IMR-90 (cell line): ENCODE data around the gene LRRC8E. TPM values are rescaled to one million over a fixed set of nuclear protein-coding genes. Genes with fewer than 3 reads are reported as not detected.

Experiments used
- ATAC-seq: fragments of 200-7000 bp; cut with Tn5 transposase; 2 replicates; pipeline ENCODE4 v1.9.1; 2020; ENCODE audit warnings: low read depth, mild to moderate bottlenecking, moderate library complexity
- BruUV-seq: library from RNA; stranded (reverse); fragments of 400-500 nt; replicated peaks from 2 replicates; lab custom pipeline; 2021; lab: Mats Ljungman, UMichigan
- CTCF ChIA-PET: fragments of 300-600 bp; formaldehyde crosslinking; extraction: SDS; loops from one replicate; lab custom pipeline; 2021; ENCODE audit warnings: antibody characterized with exemption; lab: Yijun Ruan, JAX
- POLR2A ChIA-PET: fragments of 300-600 bp; sonication (Branson Sonifier 250); formaldehyde crosslinking; loops from one replicate; lab custom pipeline; 2022; ENCODE audit warnings: antibody characterized with exemption; ENCODE audit not compliant: unreplicated experiment; lab: Charles Lee
- DNase-seq: peaks from one replicate; pipeline ENCODE4 v3.0.0; 2013
- H2AFZ ChIP-seq: replicated peaks from 2 replicates; pipeline ENCODE3; 2013; ENCODE audit warnings: low read length, mild to moderate bottlenecking; ENCODE audit not compliant: poor library complexity
- H2AK5ac ChIP-seq: 2 replicates; pipeline ENCODE4 v1.6.1; 2013; ENCODE audit warnings: low read depth, low read length, inconsistent platforms
- H2AK9ac ChIP-seq: replicated peaks from 2 replicates; pipeline ENCODE3; 2013; ENCODE audit warnings: mild to moderate bottlenecking, low read depth, low read length, moderate library complexity; ENCODE audit not compliant: poor library complexity
- H2BK120ac ChIP-seq: 2 replicates; pipeline ENCODE4 v1.6.1; 2013; ENCODE audit warnings: low read depth, low read length, inconsistent platforms
- H2BK15ac ChIP-seq: 3 replicates; pipeline ENCODE4 v1.6.1; 2013; ENCODE audit warnings: low read depth, low read length, inconsistent platforms
- H2BK20ac ChIP-seq: 2 replicates; pipeline ENCODE4 v1.6.1; 2013; ENCODE audit warnings: low read depth, mild to moderate bottlenecking, inconsistent platforms, low read length, moderate library complexity
- H2BK5ac ChIP-seq: 2 replicates; pipeline ENCODE4 v1.6.1; 2013; ENCODE audit warnings: mild to moderate bottlenecking, low read depth, low read length, inconsistent platforms; ENCODE audit not compliant: poor library complexity, severe bottlenecking
- H3K14ac ChIP-seq: replicated peaks from 2 replicates; pipeline ENCODE4 v1.6.1; 2013; ENCODE audit warnings: low read depth, low read length, inconsistent platforms
- H3K18ac ChIP-seq: 2 replicates; pipeline ENCODE4 v1.6.1; 2013; ENCODE audit warnings: low read depth, low read length, control low read depth
- H3K23ac ChIP-seq: 2 replicates; pipeline ENCODE4 v1.6.1; 2013; ENCODE audit warnings: low read depth, low read length, inconsistent platforms
- H3K27ac ChIP-seq: 2 replicates; pipeline ENCODE4 v1.5.1; 2013; ENCODE audit warnings: mild to moderate bottlenecking, control low read depth, low read length; ENCODE audit not compliant: insufficient read depth
- H3K27me3 ChIP-seq: 2 replicates; pipeline ENCODE4 v1.6.1; 2013; ENCODE audit warnings: low read length; ENCODE audit not compliant: control insufficient read depth, insufficient read depth
- H3K36me3 ChIP-seq: 2 replicates; pipeline ENCODE4 v1.6.1; 2013; ENCODE audit warnings: low read length, mixed read lengths; ENCODE audit not compliant: control insufficient read depth, insufficient read depth
- H3K4ac ChIP-seq: 2 replicates; pipeline ENCODE4 v1.6.1; 2013; ENCODE audit warnings: low read depth, low read length, inconsistent platforms
- H3K4me1 ChIP-seq: 2 replicates; pipeline ENCODE4 v1.6.1; 2013; ENCODE audit warnings: low read length, mixed read lengths; ENCODE audit not compliant: control insufficient read depth, insufficient read depth
- H3K4me2 ChIP-seq: 2 replicates; pipeline ENCODE4 v1.6.1; 2013; ENCODE audit warnings: low read depth, mild to moderate bottlenecking, control low read depth, low read length, moderate library complexity
- H3K4me3 ChIP-seq: 2 replicates; pipeline ENCODE4 v1.5.1; 2013; ENCODE audit warnings: low read depth, mild to moderate bottlenecking, control low read depth, low read length, moderate library complexity; ENCODE audit not compliant: insufficient read depth
- H3K56ac ChIP-seq: 2 replicates; pipeline ENCODE4 v1.6.1; 2013; ENCODE audit warnings: low read length, inconsistent platforms; ENCODE audit not compliant: insufficient read depth; ENCODE audit errors: extremely low read depth
- H3K79me1 ChIP-seq, 2 experiments: 2 replicates each; pipeline ENCODE4 v1.6.1; 2013; ENCODE audit warnings: low read length in 2 of 2, inconsistent platforms in 1 of 2, low read depth in 1 of 2
- H3K9ac ChIP-seq: 2 replicates; pipeline ENCODE4 v1.6.1; 2013; ENCODE audit warnings: low read depth, low read length, control low read depth
- H3K9me1 ChIP-seq: 2 replicates; pipeline ENCODE4 v1.6.1; 2013; ENCODE audit warnings: low read length, inconsistent platforms; ENCODE audit not compliant: insufficient read depth
- H3K9me3 ChIP-seq: 2 replicates; pipeline ENCODE4 v1.6.1; 2013; ENCODE audit warnings: low read length; ENCODE audit not compliant: control insufficient read depth, insufficient read depth
- H4K20me1 ChIP-seq: 2 replicates; pipeline ENCODE4 v1.6.1; 2013; ENCODE audit warnings: low read length, inconsistent platforms; ENCODE audit not compliant: insufficient read depth
- H4K5ac ChIP-seq: 2 replicates; pipeline ENCODE4 v1.6.1; 2013; ENCODE audit warnings: mild to moderate bottlenecking, low read depth, low read length, control low read depth
- H4K8ac ChIP-seq, 2 experiments: 2 replicates each; pipeline ENCODE4 v1.6.1; 2013; ENCODE audit warnings: low read depth in 2 of 2, low read length in 2 of 2, control low read depth in 1 of 2, inconsistent platforms in 1 of 2
- H4K91ac ChIP-seq: 2 replicates; pipeline ENCODE4 v1.6.1; 2013; ENCODE audit warnings: low read depth, low read length, inconsistent platforms; ENCODE audit not compliant: insufficient read depth
- BHLHE40 ChIP-seq: fragments of 150-350 bp; IDR thresholded peaks from 2 replicates; pipeline ENCODE4 v1.6.1; 2016; ENCODE audit warnings: mild to moderate bottlenecking, low read depth, low read length
- CEBPB ChIP-seq: IDR thresholded peaks from 2 replicates; pipeline ENCODE4 v1.6.1; 2012; ENCODE audit warnings: low read depth, low read length, improper control_type of control experiment
- CHD1 ChIP-seq: IDR thresholded peaks from 2 replicates; pipeline ENCODE4 v1.6.1; 2012; ENCODE audit warnings: low read depth, low read length, improper control_type of control experiment
- CTCF ChIP-seq: conservative IDR thresholded peaks from 2 replicates; pipeline ENCODE4 v1.5.1; 2012; ENCODE audit warnings: mild to moderate bottlenecking, low read depth, low read length, improper control_type of control experiment
- ELK1 ChIP-seq: fragments of 150-350 bp; IDR thresholded peaks from 2 replicates; pipeline ENCODE4 v1.6.1; 2016; ENCODE audit warnings: low read depth, mild to moderate bottlenecking, low read length, moderate library complexity, borderline replicate concordance
- FOS ChIP-seq: fragments of 150-350 bp; IDR thresholded peaks from 2 replicates; pipeline ENCODE4 v1.6.1; 2016; ENCODE audit warnings: low read depth, low read length
- MAFK ChIP-seq: IDR thresholded peaks from 2 replicates; pipeline ENCODE4 v1.6.1; 2012; ENCODE audit warnings: low read depth, low read length, improper control_type of control experiment
- MAZ ChIP-seq: IDR thresholded peaks from 2 replicates; pipeline ENCODE4 v1.6.1; 2012; ENCODE audit warnings: low read depth, mild to moderate bottlenecking, low read length, improper control_type of control experiment, moderate library complexity, borderline replicate concordance
- MXI1 ChIP-seq: IDR thresholded peaks from 2 replicates; pipeline ENCODE4 v1.6.1; 2012; ENCODE audit warnings: low read depth, mild to moderate bottlenecking, low read length, moderate library complexity, borderline replicate concordance
- NFE2L2 ChIP-seq: fragments of 150-350 bp; IDR thresholded peaks from 2 replicates; pipeline ENCODE4 v1.6.1; 2016; ENCODE audit warnings: low read depth, mild to moderate bottlenecking, low read length
- POLR2A ChIP-seq: IDR thresholded peaks from 2 replicates; pipeline ENCODE4 v1.6.1; 2012; ENCODE audit warnings: mild to moderate bottlenecking, low read depth, low read length
- RAD21 ChIP-seq: IDR thresholded peaks from 2 replicates; pipeline ENCODE4 v1.6.1; 2012; ENCODE audit warnings: low read length, improper control_type of control experiment
- RCOR1 ChIP-seq: IDR thresholded peaks from 2 replicates; pipeline ENCODE4 v1.6.1; 2012; ENCODE audit warnings: mild to moderate bottlenecking, low read length, improper control_type of control experiment; ENCODE audit not compliant: insufficient replicate concordance
- SMC3 ChIP-seq: fragments of 150-350 bp; IDR thresholded peaks from 2 replicates; pipeline ENCODE4 v1.6.1; 2016; ENCODE audit warnings: low read depth, mild to moderate bottlenecking, antibody characterized with exemption, low read length, moderate library complexity
- USF2 ChIP-seq: fragments of 150-350 bp; IDR thresholded peaks from 2 replicates; pipeline ENCODE4 v1.6.1; 2017; ENCODE audit warnings: mild to moderate bottlenecking, antibody characterized with exemption, low read length, low read depth
- WGBS, 2 experiments: methylation state at CpG; one replicate each; pipeline versions ENCODE4 v1.1.5 to v1.1.7; 2013; ENCODE audit warnings: missing lambda C conversion rate in 2 of 2; ENCODE audit not compliant: insufficient read length in 1 of 2; ENCODE audit errors: extremely low coverage in 2 of 2; 5-methylcytosine and 5-hydroxymethylcytosine counted together
- dilution Hi-C: fragments of 300-500 bp; cut with HindIII; formaldehyde crosslinking; loops from one replicate; pipeline ENCODE4 v1.14.3; 2018; ENCODE audit warnings: low sequenced_read_pairs; ENCODE audit not compliant: unreplicated experiment
- in situ Hi-C: fragments of 300-500 bp; cut with MboI; formaldehyde crosslinking; loops from 3 replicates; pipeline ENCODE4 v1.14.3; 2019; ENCODE audit warnings: low sequenced_read_pairs, inconsistent platforms, mixed read lengths
- intact Hi-C: fragments of 100-400 bp; cut with micrococcal nuclease; formaldehyde crosslinking; loops from 2 replicates; pipeline ENCODE4 v1.10.0; 2022
- polyA plus RNA-seq, 3 experiments: library from polyadenylated mRNA; depleted of rRNA; stranded (reverse); fragments of >200 nt; gene quantifications; 2 replicates each; pipeline ENCODE4 v1.2.3, GENCODE V29; 2012; ENCODE audit warnings: low replicate concordance in 1 of 3
- total RNA-seq: library from RNA; depleted of rRNA; stranded (reverse); fragments of >200 nt; gene quantifications from 2 replicates; pipeline ENCODE4 v1.2.3, GENCODE V29; 2012

LRRC8E gene
- total and polyA plus RNA-seq, 2 of the 4 experiments (the other 2 are of a cell fraction): 6.4 to 7.2 TPM

GRCh38 chr19:7870571-7871436 is 17.5 kb upstream of the LRRC8E start:
- Histone ChIP-seq H4K91ac (no peak overlapping the region), H3K27ac (no peak overlapping the region), H3K14ac (no peak overlapping the region), H4K20me1 (peaks cover 8% of the 10 kb centered on the region), H2BK120ac (no peak overlapping the region), H3K23ac (no peak overlapping the region), H2BK20ac (no peak overlapping the region), H4K8ac (no peak overlapping the region), H4K5ac (no peak overlapping the region), H2BK15ac (no peak overlapping the region), H2AFZ (peak overlapping the region; percentile 51), H3K4me1 (peaks cover 16% of the 10 kb centered on the region), H3K27me3 (peaks cover 33% of the 10 kb centered on the region), H3K56ac (no peak overlapping the region), H3K4ac (no peak overlapping the region), H3K4me2 (no peak overlapping the region), H3K79me1 (no peaks in the 10 kb centered on the region), H3K18ac (no peak overlapping the region), H3K4me3 (no peak overlapping the region), H2AK5ac (no peak overlapping the region), H3K9me3 (no peaks in the 10 kb centered on the region), H3K36me3 (no peaks in the 10 kb centered on the region), H3K9me1 (no peaks in the 10 kb centered on the region), H2AK9ac (no peak overlapping the region), H3K9ac (no peak overlapping the region), H2BK5ac (no peak overlapping the region)
- ATAC-seq: no peak
- 70% methylated on average over 8 of the region's 11 CpGs; no CpG with 5 or more reads in 1 of the 2 experiments for WGBS, 2 experiments
- intact Hi-C loops (no loop called here), dilution Hi-C loops (no loop called here), in situ Hi-C loops (no loop called here)
- no peak for DNase-seq
- POLR2A ChIA-PET: no interaction called here
- BruUV-seq: no TSS peak
- CTCF ChIA-PET: no interaction called here
- TF ChIP-seq NFE2L2 (no peak), POLR2A (no peak), RCOR1 (no peak), ELK1 (no peak), MXI1 (no peak), MAFK (no peak), CHD1 (no peak), BHLHE40 (no peak), MAZ (no peak), FOS (no peak), CTCF (no peak), USF2 (no peak), SMC3 (no peak), CEBPB (no peak), RAD21 (no peak)
